Naive thymus-derived CD8-positive, alpha-beta T cell (primary cell): ENCODE results near the gene C19orf44. TPM values are rescaled to one million over a fixed set of nuclear protein-coding genes. Genes with fewer than 3 reads are reported as not detected.
A peak's percentile ranks its signal among the peaks of the same experiment; 100 is the strongest.

Source experiments
- ATAC-seq, 2 donors: fragments of 150-1000 bp; cut with Tn5 transposase in 1 of 2; sonication (Bioruptor Pico), chemical (Tn5 transposase) in 1 of 2; 1 replicate in 1 of 2; 2 replicates in 1 of 2; pipeline ENCODE4 v1.10.0; 2021; ENCODE audit warnings: mild to moderate bottlenecking in 2 of 2, moderate library complexity in 2 of 2
- POLR2A ChIA-PET: fragments of 350-600 bp; sonication (Branson Sonifier 250); formaldehyde crosslinking; loops from one replicate; lab custom pipeline; 2021; ENCODE audit warnings: antibody characterized with exemption; lab: Charles Lee
- DNase-seq, 10 donors: peaks; one replicate each; pipeline versions ENCODE4 v3.0.0 to v3.0.0-alpha.2; 2020 to 2022
- H3K27ac Mint-ChIP-seq, 10 donors: one replicate each; pipeline ENCODE4 v1.8.0; 2020 to 2022; ENCODE audit warnings: mild to moderate bottlenecking in 10 of 10, mixed read lengths in 10 of 10, moderate library complexity in 4 of 10, inconsistent platforms in 1 of 10
- H3K27me3 Mint-ChIP-seq, 5 donors: one replicate each; pipeline ENCODE4 v1.8.0; 2021 to 2022; ENCODE audit warnings: mixed read lengths in 5 of 5
- H3K36me3 Mint-ChIP-seq, 3 donors: one replicate each; pipeline ENCODE4 v1.8.0; 2020 to 2022; ENCODE audit warnings: mixed read lengths in 3 of 3, mild to moderate bottlenecking in 2 of 3, inconsistent platforms in 1 of 3
- H3K4me1 Mint-ChIP-seq, 4 donors: one replicate each; pipeline ENCODE4 v1.8.0; 2021 to 2022; ENCODE audit warnings: mixed read lengths in 4 of 4
- H3K4me3 Mint-ChIP-seq, 10 donors: one replicate each; pipeline ENCODE4 v1.8.0; 2020 to 2022; ENCODE audit warnings: mild to moderate bottlenecking in 10 of 10, mixed read lengths in 10 of 10, moderate library complexity in 6 of 10, inconsistent platforms in 1 of 10
- H3K9me3 Mint-ChIP-seq, 9 donors: one replicate each; pipeline ENCODE4 v1.8.0; 2020 to 2022; ENCODE audit warnings: mixed read lengths in 9 of 9, mild to moderate bottlenecking in 3 of 9, inconsistent platforms in 1 of 9, moderate library complexity in 1 of 9
- polyA plus RNA-seq, 3 donors: library from polyadenylated mRNA; unstranded; fragments of 300-500 nt; fragmentation: Illumina TruSeq; gene quantifications; one replicate each; pipeline ENCODE4 v1.2.3, GENCODE V29; 2021
- total RNA-seq, 8 experiments: library from RNA in 2 of 8; stranded (reverse) in 2 of 8; gene quantifications; one replicate each; pipeline ENCODE4 v1.2.3 and lab custom pipeline; 2021 to 2026

Gene C19orf44
- total and polyA plus RNA-seq, 5 experiments from 2014 or later, result 0.23 to 4.4 (median 3.1) TPM; not detected in 1

DNA sequence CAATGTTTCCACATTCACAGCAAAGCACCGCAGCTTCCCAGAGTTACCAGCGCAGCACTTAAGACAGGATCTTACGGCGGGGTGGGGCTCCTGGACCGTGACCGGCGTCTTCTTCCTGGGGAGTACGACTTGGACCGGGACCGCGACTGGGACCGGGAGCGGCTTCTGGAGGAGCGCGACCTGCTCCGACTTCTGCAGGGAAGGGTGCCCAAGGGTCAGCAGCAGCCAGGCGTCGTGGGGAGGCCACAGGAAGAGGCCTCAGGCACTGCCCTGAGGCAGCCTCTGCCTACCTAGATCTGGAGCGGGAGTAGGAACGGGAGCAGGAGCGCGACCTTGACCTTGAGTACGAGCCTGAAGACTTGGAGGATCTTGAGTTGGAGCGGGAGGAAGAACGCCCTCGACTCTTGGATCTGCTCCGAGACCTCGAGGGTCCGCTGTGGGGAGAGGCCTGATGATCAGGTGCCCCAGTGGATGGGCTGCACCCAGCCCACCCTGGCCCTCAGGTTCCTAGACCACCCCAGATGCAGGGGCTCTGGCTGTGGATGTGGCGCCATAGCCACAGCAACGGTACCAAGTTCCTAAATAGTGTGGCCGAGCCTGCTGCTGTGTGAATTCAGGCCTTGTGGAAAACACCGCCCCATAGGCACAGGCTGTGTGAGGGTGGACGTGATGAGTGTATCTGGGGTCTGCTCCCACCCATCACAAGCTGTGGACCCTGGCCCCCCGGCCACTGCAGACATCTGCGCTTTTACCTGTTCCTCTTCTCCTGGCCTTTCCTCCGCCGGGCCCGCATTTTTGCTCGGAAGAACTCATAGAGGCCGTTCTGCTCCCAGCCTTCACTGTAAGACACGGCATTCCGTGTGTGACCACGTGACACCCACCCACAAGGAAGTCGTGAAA is 24.1 kb downstream of the C19orf44 start:
- Mint-ChIP-seq H3K9me3 (no peaks in the 10 kb centered on the region), H3K4me3 (no peak overlapping the region), H3K27ac (peak overlapping the region in 3 of 10 donors; percentile 43 to 62 (median 53)), H3K36me3 (peaks cover 0 to 73% (median 9%) of the 10 kb centered on the region in 3 donors), H3K4me1 (peaks cover 0 to 7% (median 6%) of the 10 kb centered on the region in 4 donors), H3K27me3 (no peaks in the 10 kb centered on the region)
- no peak for DNase-seq
- POLR2A ChIA-PET, result no interaction called here
- ATAC-seq, result no peak

DNA sequence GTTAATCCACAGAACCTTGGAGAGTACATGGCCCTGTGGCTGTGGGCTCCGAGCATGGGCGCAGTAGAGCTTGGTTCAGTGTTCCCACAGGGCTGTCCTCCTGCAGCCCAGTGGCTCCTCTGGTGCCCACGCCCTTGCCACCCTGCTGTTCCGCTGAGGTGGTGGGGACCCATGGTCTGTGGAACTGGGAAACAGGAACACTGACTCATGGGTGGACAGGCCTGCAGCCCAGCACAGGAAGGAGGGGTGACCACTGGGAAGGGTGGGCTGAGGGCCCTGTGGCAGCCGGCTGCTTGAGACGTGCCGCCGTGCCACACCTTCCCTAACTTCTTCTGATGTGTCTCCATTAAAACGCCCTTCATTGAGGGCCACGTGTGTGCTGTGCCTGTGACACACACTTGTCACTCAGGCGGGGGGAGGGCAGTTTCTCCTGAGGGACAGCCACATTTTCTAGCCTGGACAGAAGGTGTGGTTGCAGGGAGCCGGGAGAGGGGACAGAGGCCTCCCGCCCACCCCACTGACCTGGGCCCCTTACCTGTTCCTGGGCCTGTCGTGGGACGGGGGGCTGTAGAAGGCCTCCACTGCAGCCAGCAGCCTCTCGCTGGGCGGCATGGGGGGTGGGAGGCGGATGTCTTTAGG is 24.9 kb downstream of the C19orf44 start:
- Mint-ChIP-seq H3K27ac (peak overlapping the region in 2 of 10 donors; percentile 43 to 62), H3K36me3 (peaks cover 0 to 80% (median 9%) of the 10 kb centered on the region in 3 donors)
- POLR2A ChIA-PET, result no interaction called here

DNA sequence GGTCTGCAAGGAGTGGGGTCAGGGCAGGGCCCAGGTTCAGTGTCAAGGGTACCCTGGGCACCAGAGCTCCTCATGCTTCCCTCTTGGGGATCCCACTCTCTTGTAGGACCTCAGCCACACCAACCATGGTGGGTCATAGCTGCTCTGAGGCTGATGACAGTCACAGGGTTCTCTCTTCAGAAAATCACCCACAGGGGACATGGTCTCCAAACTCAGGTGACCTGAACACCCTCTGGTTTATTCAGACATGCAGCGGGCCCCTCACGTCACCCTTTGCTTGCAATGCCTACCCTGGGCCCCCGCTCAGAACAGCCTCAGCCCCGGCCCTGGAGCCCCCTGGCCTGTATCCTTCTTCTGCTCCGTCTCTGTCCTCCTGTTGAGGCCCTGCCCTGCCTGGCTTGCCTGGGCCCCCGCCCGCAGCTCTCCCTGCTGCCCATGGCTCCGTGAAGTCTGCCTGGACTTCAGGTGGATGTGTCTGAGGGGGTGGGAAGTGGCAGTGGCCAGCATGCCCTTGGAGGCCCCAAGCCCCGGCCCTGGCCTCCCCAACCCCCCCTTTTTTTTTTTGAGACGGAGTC is 25.6 kb downstream of the C19orf44 start:
- Mint-ChIP-seq H3K27ac (no peak overlapping the region), H3K4me1 (peaks cover 0 to 6% (median 5%) of the 10 kb centered on the region in 4 donors), H3K27me3 (no peaks in the 10 kb centered on the region), H3K9me3 (no peaks in the 10 kb centered on the region), H3K36me3 (peaks cover 0 to 83% (median 9%) of the 10 kb centered on the region in 3 donors), H3K4me3 (no peak overlapping the region)
- ATAC-seq (no peak), DNase-seq (no peak)
- POLR2A ChIA-PET, result no interaction called here

More for the DNA sequence above, 24.9 kb downstream of the C19orf44 start:
- ATAC-seq, result no peak
- Mint-ChIP-seq H3K27me3 (no peaks in the 10 kb centered on the region), H3K4me3 (no peak overlapping the region), H3K4me1 (peaks cover 0 to 7% (median 6%) of the 10 kb centered on the region in 4 donors), H3K9me3 (no peaks in the 10 kb centered on the region)
- no peak for DNase-seq

DNA sequence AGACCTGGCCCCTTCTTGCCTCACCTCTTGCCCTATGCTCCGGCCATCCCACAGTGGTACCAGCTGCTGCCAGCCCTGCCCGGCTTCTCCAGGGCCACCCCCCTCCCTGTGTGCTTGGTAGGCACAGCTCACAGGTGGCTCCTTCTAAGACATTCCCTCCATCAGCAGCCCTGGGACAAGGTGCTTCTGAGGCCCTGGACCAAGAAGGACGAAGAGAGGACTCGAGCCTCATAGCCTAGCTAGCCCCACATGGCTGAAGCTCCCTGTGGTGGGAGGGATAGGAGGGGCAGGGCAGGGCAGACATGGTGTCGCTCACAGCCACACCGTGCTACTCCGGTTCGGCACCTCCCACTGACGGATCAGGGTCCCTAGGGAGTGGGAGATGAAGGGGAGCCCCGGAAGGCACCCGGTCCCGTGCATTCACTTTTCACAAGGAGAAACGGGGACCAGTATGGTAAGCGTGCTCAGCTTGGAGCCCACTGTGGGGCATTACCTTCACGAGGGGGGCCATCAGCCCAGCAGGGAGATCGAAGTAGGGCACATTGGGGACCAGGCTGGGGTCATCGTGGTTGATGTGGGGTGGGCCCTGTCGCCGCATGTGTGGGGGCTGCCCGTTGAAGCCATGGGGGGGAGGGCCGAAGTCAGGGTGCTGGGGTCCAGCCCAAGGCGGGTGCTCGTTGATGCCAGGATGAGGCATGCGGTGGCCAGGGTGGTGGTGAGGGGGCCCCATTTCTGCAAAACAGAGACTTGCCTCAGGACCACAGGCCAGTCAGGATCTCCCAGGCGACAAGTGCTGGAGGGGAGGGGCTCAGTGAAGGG is 26.6 kb downstream of the C19orf44 start:
- Mint-ChIP-seq H3K36me3 (peaks cover 0 to 81% (median 9%) of the 10 kb centered on the region in 3 donors), H3K27ac (peak overlapping the region in 1 of 10 donors; percentile 73)

DNA sequence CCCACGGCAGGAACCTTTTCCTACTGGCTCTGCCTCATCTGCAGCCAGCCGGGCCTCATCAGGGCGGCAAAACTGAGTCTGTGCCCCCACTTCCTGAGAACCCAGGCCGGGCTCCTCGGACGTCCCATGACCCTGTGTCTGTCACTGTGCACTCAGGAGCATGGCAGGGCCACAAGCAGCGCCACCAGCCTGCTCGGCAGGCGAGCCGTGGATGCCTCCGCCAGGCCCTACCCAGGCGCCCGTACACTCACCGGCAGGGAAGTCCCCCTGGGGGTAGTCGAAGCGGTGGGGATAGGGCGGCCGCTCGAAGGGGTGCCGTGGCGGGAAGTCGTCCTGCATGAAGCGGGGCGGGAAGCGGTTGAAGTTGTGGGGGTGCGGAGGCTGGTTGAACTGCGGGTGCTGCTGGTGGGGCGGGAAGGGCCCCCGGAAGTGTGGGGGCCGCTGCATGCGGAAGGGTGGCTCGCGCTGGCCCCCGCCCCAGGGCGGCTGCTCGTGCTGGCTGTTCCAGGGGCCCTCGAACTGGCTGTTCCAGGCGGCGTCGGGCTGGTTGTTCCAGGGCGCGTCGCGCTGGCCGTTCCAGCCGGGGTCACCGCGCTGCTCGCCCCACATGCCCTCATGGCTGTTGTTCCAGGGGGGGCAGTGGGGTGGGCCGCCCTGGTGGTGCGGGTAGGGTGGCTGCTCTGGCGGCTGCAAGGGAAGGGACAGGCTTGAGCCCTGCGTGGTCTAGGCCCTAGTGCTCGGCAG is 29.0 kb downstream of the C19orf44 start:
- Mint-ChIP-seq H3K36me3 (peaks cover 0 to 80% (median 0%) of the 10 kb centered on the region in 3 donors), H3K4me1 (peaks cover 0 to 2% (median 0%) of the 10 kb centered on the region in 4 donors), H3K4me3 (no peak overlapping the region), H3K9me3 (no peaks in the 10 kb centered on the region), H3K27ac (no peak overlapping the region), H3K27me3 (no peaks in the 10 kb centered on the region)
- DNase-seq (no peak), ATAC-seq (no peak)
- POLR2A ChIA-PET, result no interaction called here

More for the DNA sequence above, 26.6 kb downstream of the C19orf44 start:
- POLR2A ChIA-PET, result no interaction called here
- Mint-ChIP-seq H3K9me3 (no peaks in the 10 kb centered on the region), H3K27me3 (no peaks in the 10 kb centered on the region), H3K4me1 (peaks cover 0 to 3% (median under 1%) of the 10 kb centered on the region in 4 donors), H3K4me3 (no peak overlapping the region)
- ATAC-seq, result no peak
- DNase-seq, result no peak

DNA sequence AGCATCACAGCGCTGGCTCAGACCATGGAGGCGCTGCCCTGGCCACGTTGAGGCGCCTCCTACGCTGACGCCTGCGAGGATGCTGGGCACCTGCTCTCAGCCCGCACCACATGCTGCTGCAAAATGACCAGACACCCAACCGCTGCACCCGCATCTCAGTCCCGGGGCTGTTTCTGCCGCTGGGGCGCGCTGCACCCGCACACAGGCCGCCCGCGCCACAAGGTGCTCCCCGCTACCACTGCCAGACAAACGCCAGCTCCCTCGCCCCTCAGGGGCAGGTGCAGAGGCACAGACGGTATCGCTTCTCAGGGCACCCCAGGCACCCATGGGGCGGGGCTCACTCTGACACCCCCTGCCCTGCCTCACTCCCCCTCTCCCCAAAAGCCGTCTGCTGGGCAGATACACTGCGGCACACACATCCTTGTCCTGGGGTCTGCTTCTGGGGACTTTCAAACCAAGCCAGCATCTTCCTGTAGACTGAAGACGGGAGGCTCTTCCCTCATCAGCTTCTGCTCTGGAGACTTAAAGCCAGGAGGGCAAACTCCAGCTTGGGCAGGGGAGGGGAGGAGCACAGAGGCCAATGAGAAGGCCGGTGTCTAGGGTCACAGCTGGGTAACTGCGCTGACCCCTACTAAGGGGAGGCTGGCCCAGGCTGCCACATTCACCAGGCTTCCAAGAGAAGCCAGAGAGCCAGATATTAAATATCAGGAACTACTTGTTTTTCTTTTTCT is 29.7 kb downstream of the C19orf44 start:
- peaks cover 0 to 81% (median 0%) of the 10 kb centered on the region in 3 donors for H3K36me3 Mint-ChIP-seq
- H3K27ac Mint-ChIP-seq, result peak overlapping the region in 1 of 10 donors; percentile 25
- H3K4me3 Mint-ChIP-seq, result no peak overlapping the region
- no peaks in the 10 kb centered on the region for H3K9me3 Mint-ChIP-seq
- no peaks in the 10 kb centered on the region for H3K27me3 Mint-ChIP-seq
- peaks cover 0 to 2% (median 0%) of the 10 kb centered on the region in 4 donors for H3K4me1 Mint-ChIP-seq
- ATAC-seq (no peak), DNase-seq (no peak)
- POLR2A ChIA-PET, result interaction anchor here (0.6 kb wide), 1 partner anchor 163 kb away, joined by 5 read pairs; no protein-coding TSS in a partner anchor

DNA sequence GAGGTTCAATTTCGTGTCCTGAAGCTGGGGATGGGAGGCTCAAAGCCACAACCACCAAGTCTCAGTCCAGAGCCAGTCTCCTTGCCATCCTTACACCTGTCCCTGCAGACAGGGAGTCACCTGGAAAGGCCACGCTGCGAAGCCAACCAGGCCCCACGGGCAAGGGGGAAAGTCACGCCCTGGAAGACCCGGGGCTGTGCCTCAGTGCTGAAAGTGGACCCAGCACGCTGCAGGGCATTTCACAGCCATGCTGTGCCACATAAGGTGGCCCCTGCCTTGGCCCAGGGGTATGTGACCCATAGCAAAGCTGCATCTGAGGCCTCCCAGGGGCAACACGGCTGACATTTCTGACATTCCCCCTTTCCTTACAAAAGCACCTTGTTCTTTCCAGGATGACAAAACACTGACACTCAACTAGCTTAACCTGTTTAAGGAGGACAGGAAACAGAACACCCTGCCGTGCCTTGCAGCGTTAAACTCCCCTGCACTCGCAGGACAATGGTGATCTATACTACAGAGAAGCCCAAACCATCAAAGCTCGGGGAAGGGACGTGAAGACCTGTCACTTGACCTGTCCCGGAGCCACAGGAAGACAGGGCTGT is 31.2 kb downstream of the C19orf44 start:
- peaks cover 0 to 4% (median 1%) of the 10 kb centered on the region in 4 donors for H3K4me1 Mint-ChIP-seq
- POLR2A ChIA-PET, result interaction anchor here (0.6 to 0.8 kb wide), 2 partner anchors 10 to 31 kb away, joined by 4 read pairs; no protein-coding TSS in a partner anchor
- peaks cover 0 to 83% (median 4%) of the 10 kb centered on the region in 3 donors for H3K36me3 Mint-ChIP-seq
- ATAC-seq (no peak), DNase-seq (no peak)
- peak overlapping the region in 3 of 10 donors; percentile 1 to 46 (median 29) for H3K27ac Mint-ChIP-seq
- H3K9me3 Mint-ChIP-seq, result no peaks in the 10 kb centered on the region
- H3K4me3 Mint-ChIP-seq, result no peak overlapping the region
- H3K27me3 Mint-ChIP-seq, result no peaks in the 10 kb centered on the region

DNA sequence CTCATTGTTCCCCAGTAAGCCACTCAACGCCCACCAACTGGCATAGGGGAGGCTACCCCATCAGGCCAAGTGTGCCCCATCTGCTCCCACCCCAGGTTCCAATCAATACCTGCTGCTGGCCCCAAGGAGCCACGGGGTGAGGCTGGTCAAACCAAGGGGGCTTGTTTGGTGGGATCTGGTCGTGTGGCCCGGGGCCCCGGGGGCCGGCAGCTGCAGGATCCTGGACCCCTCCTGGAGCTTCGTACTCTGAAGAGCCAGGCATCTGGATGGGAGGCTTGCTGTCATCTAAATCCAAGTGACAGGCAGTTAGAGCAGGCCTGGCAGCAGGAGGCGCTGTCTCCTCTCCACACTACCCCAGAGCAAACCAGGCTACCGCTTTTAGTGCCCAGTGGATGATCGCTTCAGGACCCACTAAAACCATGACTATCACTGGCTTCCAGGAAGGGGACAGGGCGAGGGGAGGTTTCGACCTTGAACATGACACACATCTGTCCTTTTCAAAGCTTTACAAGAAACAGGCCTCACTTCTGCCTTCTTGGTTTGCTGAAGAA is 31.9 kb downstream of the C19orf44 start:
- Mint-ChIP-seq H3K36me3 (peaks cover 0 to 84% (median 4%) of the 10 kb centered on the region in 3 donors), H3K27me3 (no peaks in the 10 kb centered on the region), H3K9me3 (no peaks in the 10 kb centered on the region), H3K4me3 (no peak overlapping the region), H3K27ac (peak overlapping the region in 3 of 10 donors; percentile 29 to 60 (median 55)), H3K4me1 (peaks cover 0 to 4% (median 1%) of the 10 kb centered on the region in 4 donors)
- ATAC-seq (peak in 1 of 2 donors; percentile 60), DNase-seq (peak; percentile 20 to 73 (median 34))
- POLR2A ChIA-PET, result interaction anchor here (0.6 to 0.8 kb wide), 2 partner anchors 11 to 30 kb away, joined by 4 read pairs; no protein-coding TSS in a partner anchor

DNA sequence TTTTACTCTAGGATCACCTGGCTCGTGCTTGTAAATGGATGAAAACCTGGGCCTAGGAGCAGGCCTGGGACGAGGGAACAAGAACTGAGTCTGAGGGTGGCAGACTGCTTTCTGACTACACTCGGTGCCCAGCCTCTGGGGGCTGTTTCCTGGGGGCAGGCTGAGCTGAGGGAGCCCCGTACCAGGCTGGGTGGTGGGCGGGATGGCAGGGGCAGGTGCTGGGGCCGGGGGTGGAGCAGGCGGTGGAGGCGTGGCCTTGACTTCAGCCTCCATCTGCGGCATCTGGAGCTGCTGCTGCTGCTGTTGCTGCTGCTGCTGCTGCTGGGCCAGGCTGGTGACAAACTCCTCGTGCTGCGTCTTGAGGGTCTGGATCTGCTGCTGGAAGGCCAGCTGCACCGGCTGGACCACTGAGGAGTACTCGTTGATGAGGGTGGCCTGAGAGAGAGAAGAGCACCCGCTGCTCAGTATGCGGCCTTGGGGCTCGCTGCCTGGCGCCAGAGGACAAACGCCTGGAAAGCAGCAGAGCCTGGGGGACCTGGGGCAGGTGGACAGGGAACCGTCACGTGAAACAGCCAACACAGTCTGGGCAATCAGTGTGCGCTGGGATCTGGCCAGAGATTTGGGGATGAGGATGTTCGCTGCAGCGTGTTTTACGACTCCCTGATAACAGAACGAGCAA is 33.4 kb downstream of the C19orf44 start:
- H3K4me1 Mint-ChIP-seq, result peaks cover 0 to 4% (median 1%) of the 10 kb centered on the region in 4 donors
- POLR2A ChIA-PET, result no interaction called here
- DNase-seq (no peak), ATAC-seq (no peak)
- H3K36me3 Mint-ChIP-seq, result peaks cover 0 to 86% (median 4%) of the 10 kb centered on the region in 3 donors
- H3K27me3 Mint-ChIP-seq, result no peaks in the 10 kb centered on the region
- H3K27ac Mint-ChIP-seq, result peak overlapping the region in 1 of 10 donors; percentile 43
- no peaks in the 10 kb centered on the region for H3K9me3 Mint-ChIP-seq
- no peak overlapping the region for H3K4me3 Mint-ChIP-seq
